ENCODE data around the gene PRDM15.

- no peak for TF ChIP-seq CTCF (IDR thresholded peaks at IDR 0.05)
- no peak for TF ChIP-seq POLR2AphosphoS5 (IDR thresholded peaks at IDR 0.05)
- TF ChIP-seq EP300 (IDR thresholded peaks at IDR 0.05) = no peak
- no peak for TF ChIP-seq POLR2A (IDR thresholded peaks at IDR 0.05)
Observed at GRCh38 chr21:41765973-41766882, 112.9 kb downstream of the PRDM15 start.
